SK-N-SH (cell line): Measurements from ENCODE around the gene ARRDC3. TPM values are rescaled to one million over a fixed set of nuclear protein-coding genes. Genes with fewer than 3 reads are reported as not detected.

Experiments used
- CTCF ChIA-PET: fragments of 300-600, 350-600 bp; formaldehyde crosslinking; extraction: SDS; loops from one replicate; lab custom pipeline; 2021; lab: Yijun Ruan, JAX
- POLR2A ChIA-PET: fragments of 350-600 bp; sonication (Branson Sonifier 250); formaldehyde crosslinking; extraction: SDS; loops from one replicate; lab custom pipeline; 2020; ENCODE audit warnings: antibody characterized with exemption, inconsistent platforms; lab: Yijun Ruan, JAX
- DNase-seq: peaks from one replicate; pipeline ENCODE4 v3.0.0; 2012
- H2AFZ ChIP-seq: fragments of 200-600 bp; sonication (generic); 2 replicates; pipeline ENCODE4 v1.8.1; 2016; ENCODE audit warnings: antibody characterized with exemption, mild to moderate bottlenecking, low read depth
- H3F3A ChIP-seq: fragments of 200-600 bp; sonication (generic); replicated peaks from 2 replicates; pipeline ENCODE3; 2016; ENCODE audit warnings: antibody characterized with exemption, mild to moderate bottlenecking; ENCODE audit not compliant: insufficient read depth
- H3K27ac ChIP-seq, 2 experiments: fragments of 200-500 bp in 1 of 2; fragments of 200-600 bp in 1 of 2; sonication (Bioruptor generic) in 1 of 2; sonication (generic), shearing (Covaris generic) in 1 of 2; 2 replicates each; pipeline versions ENCODE4 v1.5.1 to v1.6.1; 2014 to 2016; ENCODE audit warnings: low read depth in 2 of 2, inconsistent platforms in 1 of 2, low read length in 1 of 2, mild to moderate bottlenecking in 1 of 2, mixed read lengths in 1 of 2
- H3K27me3 ChIP-seq: fragments of 200-600 bp; sonication (generic), shearing (Covaris generic); 2 replicates; pipeline ENCODE4 v1.6.1; 2016; ENCODE audit warnings: mixed run types; ENCODE audit not compliant: insufficient read depth
- H3K36me3 ChIP-seq, 2 experiments: fragments of 200-500 bp in 1 of 2; fragments of 200-600 bp in 1 of 2; sonication (Bioruptor generic) in 1 of 2; sonication (generic) in 1 of 2; replicated peaks in 1 of 2; 2 replicates each; pipeline versions ENCODE3 to v1.5.1; 2014 to 2016; ENCODE audit warnings: low read length in 1 of 2, mild to moderate bottlenecking in 1 of 2; ENCODE audit not compliant: insufficient read depth in 2 of 2, control insufficient read depth in 1 of 2
- H3K4me1 ChIP-seq, 2 experiments: fragments of 200-500 bp in 1 of 2; fragments of 200-600 bp in 1 of 2; sonication (Bioruptor generic) in 1 of 2; sonication (generic), shearing (Covaris generic) in 1 of 2; 2 replicates each; pipeline versions ENCODE4 v1.5.1 to v1.6.1; 2014 to 2016; ENCODE audit warnings: low read depth in 1 of 2, low read length in 1 of 2, mixed run types in 1 of 2; ENCODE audit not compliant: insufficient read depth in 2 of 2, control insufficient read depth in 1 of 2
- H3K4me2 ChIP-seq: fragments of 200-600 bp; sonication (generic), shearing (Covaris generic); 2 replicates; pipeline ENCODE4 v1.6.1; 2017; ENCODE audit warnings: mixed run types
- H3K4me3 ChIP-seq, 2 experiments: fragments of 200-500 bp in 1 of 2; fragments of 200-600 bp in 1 of 2; sonication (Bioruptor generic) in 1 of 2; sonication (generic), shearing (Covaris generic) in 1 of 2; 2 replicates each; pipeline versions ENCODE4 v1.5.1 to v1.8.1; 2014 to 2016; ENCODE audit warnings: low read depth in 2 of 2, inconsistent platforms in 1 of 2, low read length in 1 of 2, mild to moderate bottlenecking in 1 of 2, mixed read lengths in 1 of 2, moderate library complexity in 1 of 2
- H3K79me2 ChIP-seq: fragments of 200-600 bp; sonication (generic); 2 replicates; pipeline ENCODE4 v1.8.1; 2017; ENCODE audit warnings: mild to moderate bottlenecking; ENCODE audit not compliant: insufficient read depth
- H3K9ac ChIP-seq: fragments of 200-600 bp; sonication (generic); 2 replicates; pipeline ENCODE4 v1.6.1; 2017; ENCODE audit warnings: mixed run types
- H3K9me2 ChIP-seq: fragments of 200-600 bp; sonication (generic); 2 replicates; pipeline ENCODE4 v1.6.1; 2017; ENCODE audit warnings: mixed run types
- H3K9me3 ChIP-seq: fragments of 200-600 bp; sonication (generic); 2 replicates; pipeline ENCODE4 v1.6.1; 2017; ENCODE audit warnings: mixed run types, mild to moderate bottlenecking, moderate library complexity
- H4K20me1 ChIP-seq: fragments of 200-600 bp; sonication (generic); 2 replicates; pipeline ENCODE4 v1.6.1; 2017; ENCODE audit warnings: mild to moderate bottlenecking, mixed run types; ENCODE audit not compliant: insufficient read depth
- FOSL2 ChIP-seq: IDR thresholded peaks from 2 replicates; pipeline ENCODE4 v1.4.0; 2012; ENCODE audit warnings: low read depth, mild to moderate bottlenecking, moderate library complexity, borderline replicate concordance
- GABPA ChIP-seq: IDR thresholded peaks from 2 replicates; pipeline ENCODE4 v1.4.0; 2012; ENCODE audit warnings: low read depth, mild to moderate bottlenecking
- JUND ChIP-seq: IDR thresholded peaks from 2 replicates; pipeline ENCODE4 v1.4.0; 2012
- MEF2A ChIP-seq: IDR thresholded peaks from 2 replicates; pipeline ENCODE4 v1.4.0; 2012; ENCODE audit warnings: low read depth, borderline replicate concordance
- MXI1 ChIP-seq: IDR thresholded peaks from 2 replicates; pipeline ENCODE4 v1.6.1; 2012; ENCODE audit warnings: mild to moderate bottlenecking, low read depth, low read length, improper control_type of control experiment
- NFIC ChIP-seq: IDR thresholded peaks from 2 replicates; pipeline ENCODE4 v1.4.0; 2012; ENCODE audit warnings: borderline replicate concordance
- NRF1 ChIP-seq: IDR thresholded peaks from 2 replicates; pipeline ENCODE4 v1.6.1; 2012; ENCODE audit warnings: low read depth, mild to moderate bottlenecking, low read length
- POLR2AphosphoS5 ChIP-seq: IDR thresholded peaks from 2 replicates; pipeline ENCODE4 v1.6.1; 2012; ENCODE audit warnings: low read depth, low read length
- RAD21 ChIP-seq: IDR thresholded peaks from 2 replicates; pipeline ENCODE4 v1.6.1; 2012; ENCODE audit warnings: mild to moderate bottlenecking, low read length
- RFX5 ChIP-seq: IDR thresholded peaks from 2 replicates; pipeline ENCODE4 v1.6.1; 2012; ENCODE audit warnings: mild to moderate bottlenecking, improper control_type of control experiment, low read length
- TAF1 ChIP-seq: IDR thresholded peaks from 2 replicates; pipeline ENCODE4 v1.6.1; 2012; ENCODE audit warnings: low read depth, mild to moderate bottlenecking, low read length, moderate library complexity, borderline replicate concordance
- TCF12 ChIP-seq: IDR thresholded peaks from 2 replicates; pipeline ENCODE4 v1.4.0; 2012
- TEAD4 ChIP-seq: IDR thresholded peaks from 2 replicates; pipeline ENCODE4 v1.4.0; 2012; ENCODE audit warnings: mild to moderate bottlenecking, borderline replicate concordance; ENCODE audit not compliant: insufficient read depth
- YY1 ChIP-seq: IDR thresholded peaks from 2 replicates; pipeline ENCODE4 v1.4.0; 2012; ENCODE audit warnings: low read depth, mild to moderate bottlenecking
- WGBS: methylation state at CpG from one replicate; pipeline ENCODE4 v1.1.6; 2017; ENCODE audit warnings: low lambda C conversion rate; 5-methylcytosine and 5-hydroxymethylcytosine counted together
- polyA plus RNA-seq, 3 experiments: library from polyadenylated mRNA; depleted of rRNA; stranded (reverse); fragments of >200 nt; gene quantifications; 2 replicates each; pipeline ENCODE4 v1.2.3, GENCODE V29; 2012
- TF ChIP-seq, protein P1 (sequence below): fragments of 200-600 bp; sonication (generic); IDR thresholded peaks from 2 replicates; pipeline ENCODE4 v1.6.1; 2017; ENCODE audit warnings: antibody characterized with exemption, mild to moderate bottlenecking, moderate library complexity
- TF ChIP-seq, protein P2 (sequence below): IDR thresholded peaks from 2 replicates; pipeline ENCODE4 v1.6.1; 2012; ENCODE audit warnings: mild to moderate bottlenecking, low read depth, low read length, moderate library complexity
- TF ChIP-seq, protein P3 (sequence below): IDR thresholded peaks from 2 replicates; pipeline ENCODE4 v1.4.0; 2012; ENCODE audit warnings: low read depth, borderline replicate concordance
- TF ChIP-seq, protein P4 (sequence below): IDR thresholded peaks from 2 replicates; pipeline ENCODE4 v1.4.0; 2012; ENCODE audit warnings: low read depth
- TF ChIP-seq, protein P5 (sequence below): IDR thresholded peaks from 2 replicates; pipeline ENCODE4; 2012

Gene ARRDC3, protein sequence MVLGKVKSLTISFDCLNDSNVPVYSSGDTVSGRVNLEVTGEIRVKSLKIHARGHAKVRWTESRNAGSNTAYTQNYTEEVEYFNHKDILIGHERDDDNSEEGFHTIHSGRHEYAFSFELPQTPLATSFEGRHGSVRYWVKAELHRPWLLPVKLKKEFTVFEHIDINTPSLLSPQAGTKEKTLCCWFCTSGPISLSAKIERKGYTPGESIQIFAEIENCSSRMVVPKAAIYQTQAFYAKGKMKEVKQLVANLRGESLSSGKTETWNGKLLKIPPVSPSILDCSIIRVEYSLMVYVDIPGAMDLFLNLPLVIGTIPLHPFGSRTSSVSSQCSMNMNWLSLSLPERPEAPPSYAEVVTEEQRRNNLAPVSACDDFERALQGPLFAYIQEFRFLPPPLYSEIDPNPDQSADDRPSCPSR
- 24.6 and 26.0 TPM in 2 replicates for polyA plus RNA-seq (2012; rRNA removed)
- polyA plus RNA-seq (2012; cell fraction: cytosol; rRNA removed): 17.4 and 18.4 TPM in 2 replicates
- 28.4 and 68.8 TPM in 2 replicates for polyA plus RNA-seq (2012; cell fraction: nucleus; rRNA removed)

DNA sequence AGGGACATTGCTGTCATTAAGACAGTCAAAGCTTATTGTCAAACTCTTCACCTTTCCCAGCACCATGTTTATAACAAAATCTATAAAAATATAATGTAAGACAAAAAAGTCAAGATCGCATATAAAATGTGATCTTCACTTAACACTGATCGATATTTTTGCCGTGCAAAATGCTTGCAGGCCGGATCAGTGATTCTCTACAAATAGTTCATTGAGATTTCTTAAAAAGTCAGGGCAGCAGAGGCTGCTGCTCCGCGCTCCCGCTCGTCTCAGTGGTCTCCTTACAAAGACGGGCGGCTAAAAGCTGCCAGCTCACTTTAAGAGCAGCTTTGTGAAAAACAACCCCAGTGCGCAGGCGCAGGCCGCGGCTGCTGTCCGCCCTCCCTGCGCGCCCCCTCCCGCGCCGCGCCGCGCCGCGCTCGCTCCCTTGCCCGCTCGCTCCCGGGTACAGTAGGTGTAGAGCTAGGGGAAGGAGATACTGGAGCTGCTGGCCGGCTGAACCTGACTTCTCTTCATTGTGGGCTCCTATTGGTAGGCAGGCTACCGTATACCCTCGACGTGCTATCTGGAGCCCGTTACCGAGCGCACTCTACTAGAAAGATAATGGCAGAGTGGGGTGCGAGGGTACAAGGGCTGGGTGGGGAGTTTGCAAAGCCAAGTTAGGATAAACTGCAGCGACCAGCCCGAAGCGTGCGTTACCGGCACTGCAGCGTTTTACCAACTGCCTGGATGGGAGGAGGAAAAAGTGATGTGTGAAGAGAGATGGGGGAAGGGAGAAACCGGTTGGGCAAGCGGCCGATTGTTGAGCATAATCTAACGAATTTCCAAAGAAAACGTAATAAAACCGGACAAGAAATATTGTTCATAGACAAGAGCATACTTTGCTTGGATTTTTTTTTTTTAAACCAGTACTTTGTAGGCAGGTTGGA lies at the start of gene ARRDC3:
Gene ARRDC3, minus strand, starts transcription at position 291 of the 929 bp plus-strand sequence. Its CDS starts 225 bp downstream, at position 66.
- Histone ChIP-seq H3K9me3 (no peaks in the 10 kb centered on the region), H3K9ac (peak within 1 kb of the TSS; percentile 100), H3K27ac (peak within 1 kb of the TSS; percentile 100), H3K4me1 (peaks cover 1 to 5% of the 10 kb centered on the region in 2 experiments; a peak in 2 of 4 replicates), H3K27me3 (no peaks in the 10 kb centered on the region), H3K9me2 (no peaks in the 10 kb centered on the region), H3F3A (peaks cover 47% of the 10 kb centered on the region), H3K4me2 (peak within 1 kb of the TSS; percentile 82), H3K36me3 (peaks cover 3 to 11% of the 10 kb centered on the region in 2 experiments), H2AFZ (peak within 1 kb of the TSS; percentile 32), H3K4me3 (peak within 1 kb of the TSS; percentile 89 to 94), H3K79me2 (peaks cover 48% of the 10 kb centered on the region), H4K20me1 (peaks cover under 1% of the 10 kb centered on the region; the same call in 1 of the 2 replicates)
- peak; percentile 87 for DNase-seq
- ChIA-PET CTCF (interaction anchor here (0.6 to 7.2 kb wide), 34 partner anchors 10 to 579 kb away, joined by 3 to 128 read pairs (median 10); no protein-coding TSS in a partner anchor), POLR2A (interaction anchor here (0.6 to 1.9 kb wide), 25 partner anchors 9 to 518 kb away, joined by 3 to 16 read pairs (median 3); no protein-coding TSS in a partner anchor)
- WGBS: under 1% methylated on average over 29 of the region's 49 CpGs
- TF ChIP-seq YY1 (peak; percentile 44; the same call in 1 of the 2 replicates), RFX5 (0 out of 2 replicates have a peak, but pooled peaks have one; percentile 44), POLR2AphosphoS5 (peak; percentile 100), GABPA (no peak), MXI1 (peak; percentile 45), FOSL2 (no peak), JUND (peak; percentile 11; the same call in 1 of the 2 replicates), RAD21 (peak; percentile 1; the same call in 1 of the 2 replicates), TCF12 (0 out of 2 replicates have a peak, but pooled peaks have one; percentile 2), TEAD4 (no peak), NRF1 (peak; percentile 97), NFIC (no peak), MEF2A (no peak), TAF1 (peak; percentile 98)
- TF ChIP-seq, protein P1, sequence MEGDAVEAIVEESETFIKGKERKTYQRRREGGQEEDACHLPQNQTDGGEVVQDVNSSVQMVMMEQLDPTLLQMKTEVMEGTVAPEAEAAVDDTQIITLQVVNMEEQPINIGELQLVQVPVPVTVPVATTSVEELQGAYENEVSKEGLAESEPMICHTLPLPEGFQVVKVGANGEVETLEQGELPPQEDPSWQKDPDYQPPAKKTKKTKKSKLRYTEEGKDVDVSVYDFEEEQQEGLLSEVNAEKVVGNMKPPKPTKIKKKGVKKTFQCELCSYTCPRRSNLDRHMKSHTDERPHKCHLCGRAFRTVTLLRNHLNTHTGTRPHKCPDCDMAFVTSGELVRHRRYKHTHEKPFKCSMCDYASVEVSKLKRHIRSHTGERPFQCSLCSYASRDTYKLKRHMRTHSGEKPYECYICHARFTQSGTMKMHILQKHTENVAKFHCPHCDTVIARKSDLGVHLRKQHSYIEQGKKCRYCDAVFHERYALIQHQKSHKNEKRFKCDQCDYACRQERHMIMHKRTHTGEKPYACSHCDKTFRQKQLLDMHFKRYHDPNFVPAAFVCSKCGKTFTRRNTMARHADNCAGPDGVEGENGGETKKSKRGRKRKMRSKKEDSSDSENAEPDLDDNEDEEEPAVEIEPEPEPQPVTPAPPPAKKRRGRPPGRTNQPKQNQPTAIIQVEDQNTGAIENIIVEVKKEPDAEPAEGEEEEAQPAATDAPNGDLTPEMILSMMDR: no peak
- TF ChIP-seq, protein P2, sequence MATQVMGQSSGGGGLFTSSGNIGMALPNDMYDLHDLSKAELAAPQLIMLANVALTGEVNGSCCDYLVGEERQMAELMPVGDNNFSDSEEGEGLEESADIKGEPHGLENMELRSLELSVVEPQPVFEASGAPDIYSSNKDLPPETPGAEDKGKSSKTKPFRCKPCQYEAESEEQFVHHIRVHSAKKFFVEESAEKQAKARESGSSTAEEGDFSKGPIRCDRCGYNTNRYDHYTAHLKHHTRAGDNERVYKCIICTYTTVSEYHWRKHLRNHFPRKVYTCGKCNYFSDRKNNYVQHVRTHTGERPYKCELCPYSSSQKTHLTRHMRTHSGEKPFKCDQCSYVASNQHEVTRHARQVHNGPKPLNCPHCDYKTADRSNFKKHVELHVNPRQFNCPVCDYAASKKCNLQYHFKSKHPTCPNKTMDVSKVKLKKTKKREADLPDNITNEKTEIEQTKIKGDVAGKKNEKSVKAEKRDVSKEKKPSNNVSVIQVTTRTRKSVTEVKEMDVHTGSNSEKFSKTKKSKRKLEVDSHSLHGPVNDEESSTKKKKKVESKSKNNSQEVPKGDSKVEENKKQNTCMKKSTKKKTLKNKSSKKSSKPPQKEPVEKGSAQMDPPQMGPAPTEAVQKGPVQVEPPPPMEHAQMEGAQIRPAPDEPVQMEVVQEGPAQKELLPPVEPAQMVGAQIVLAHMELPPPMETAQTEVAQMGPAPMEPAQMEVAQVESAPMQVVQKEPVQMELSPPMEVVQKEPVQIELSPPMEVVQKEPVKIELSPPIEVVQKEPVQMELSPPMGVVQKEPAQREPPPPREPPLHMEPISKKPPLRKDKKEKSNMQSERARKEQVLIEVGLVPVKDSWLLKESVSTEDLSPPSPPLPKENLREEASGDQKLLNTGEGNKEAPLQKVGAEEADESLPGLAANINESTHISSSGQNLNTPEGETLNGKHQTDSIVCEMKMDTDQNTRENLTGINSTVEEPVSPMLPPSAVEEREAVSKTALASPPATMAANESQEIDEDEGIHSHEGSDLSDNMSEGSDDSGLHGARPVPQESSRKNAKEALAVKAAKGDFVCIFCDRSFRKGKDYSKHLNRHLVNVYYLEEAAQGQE: peak; percentile 81; the same call in 1 of the 2 replicates
- TF ChIP-seq, protein P3, sequence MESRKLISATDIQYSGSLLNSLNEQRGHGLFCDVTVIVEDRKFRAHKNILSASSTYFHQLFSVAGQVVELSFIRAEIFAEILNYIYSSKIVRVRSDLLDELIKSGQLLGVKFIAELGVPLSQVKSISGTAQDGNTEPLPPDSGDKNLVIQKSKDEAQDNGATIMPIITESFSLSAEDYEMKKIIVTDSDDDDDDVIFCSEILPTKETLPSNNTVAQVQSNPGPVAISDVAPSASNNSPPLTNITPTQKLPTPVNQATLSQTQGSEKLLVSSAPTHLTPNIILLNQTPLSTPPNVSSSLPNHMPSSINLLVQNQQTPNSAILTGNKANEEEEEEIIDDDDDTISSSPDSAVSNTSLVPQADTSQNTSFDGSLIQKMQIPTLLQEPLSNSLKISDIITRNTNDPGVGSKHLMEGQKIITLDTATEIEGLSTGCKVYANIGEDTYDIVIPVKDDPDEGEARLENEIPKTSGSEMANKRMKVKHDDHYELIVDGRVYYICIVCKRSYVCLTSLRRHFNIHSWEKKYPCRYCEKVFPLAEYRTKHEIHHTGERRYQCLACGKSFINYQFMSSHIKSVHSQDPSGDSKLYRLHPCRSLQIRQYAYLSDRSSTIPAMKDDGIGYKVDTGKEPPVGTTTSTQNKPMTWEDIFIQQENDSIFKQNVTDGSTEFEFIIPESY: 0 out of 2 replicates have a peak, but pooled peaks have one; percentile 3
- TF ChIP-seq, protein P4, sequence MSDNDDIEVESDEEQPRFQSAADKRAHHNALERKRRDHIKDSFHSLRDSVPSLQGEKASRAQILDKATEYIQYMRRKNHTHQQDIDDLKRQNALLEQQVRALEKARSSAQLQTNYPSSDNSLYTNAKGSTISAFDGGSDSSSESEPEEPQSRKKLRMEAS: peak; percentile 82
- TF ChIP-seq, protein P5, sequence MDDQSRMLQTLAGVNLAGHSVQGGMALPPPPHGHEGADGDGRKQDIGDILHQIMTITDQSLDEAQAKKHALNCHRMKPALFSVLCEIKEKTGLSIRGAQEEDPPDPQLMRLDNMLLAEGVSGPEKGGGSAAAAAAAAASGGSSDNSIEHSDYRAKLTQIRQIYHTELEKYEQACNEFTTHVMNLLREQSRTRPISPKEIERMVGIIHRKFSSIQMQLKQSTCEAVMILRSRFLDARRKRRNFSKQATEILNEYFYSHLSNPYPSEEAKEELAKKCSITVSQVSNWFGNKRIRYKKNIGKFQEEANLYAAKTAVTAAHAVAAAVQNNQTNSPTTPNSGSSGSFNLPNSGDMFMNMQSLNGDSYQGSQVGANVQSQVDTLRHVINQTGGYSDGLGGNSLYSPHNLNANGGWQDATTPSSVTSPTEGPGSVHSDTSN: 0 out of 2 replicates have a peak, but pooled peaks have one; percentile 22
